NCI-H187 (cell line): ENCODE data around the gene MGA.

Experiments
- DNase-seq, 2 experiments: peaks; one replicate each; lab custom pipeline; 2025; lab: John Stamatoyannopoulos, UW

The MGA gene

GRCh38 chr15:41660235-41661077, at the start of gene MGA:
TSS of gene MGA (plus strand) at chr15:41660405.
- DNase-seq, result peak; percentile 37 to 65

- DNase-seq, result peak in 1 of 2 experiments; percentile 9
Measured at GRCh38 chr15:41620536-41621199, 39.5 kb upstream of the MGA start.

DNA sequence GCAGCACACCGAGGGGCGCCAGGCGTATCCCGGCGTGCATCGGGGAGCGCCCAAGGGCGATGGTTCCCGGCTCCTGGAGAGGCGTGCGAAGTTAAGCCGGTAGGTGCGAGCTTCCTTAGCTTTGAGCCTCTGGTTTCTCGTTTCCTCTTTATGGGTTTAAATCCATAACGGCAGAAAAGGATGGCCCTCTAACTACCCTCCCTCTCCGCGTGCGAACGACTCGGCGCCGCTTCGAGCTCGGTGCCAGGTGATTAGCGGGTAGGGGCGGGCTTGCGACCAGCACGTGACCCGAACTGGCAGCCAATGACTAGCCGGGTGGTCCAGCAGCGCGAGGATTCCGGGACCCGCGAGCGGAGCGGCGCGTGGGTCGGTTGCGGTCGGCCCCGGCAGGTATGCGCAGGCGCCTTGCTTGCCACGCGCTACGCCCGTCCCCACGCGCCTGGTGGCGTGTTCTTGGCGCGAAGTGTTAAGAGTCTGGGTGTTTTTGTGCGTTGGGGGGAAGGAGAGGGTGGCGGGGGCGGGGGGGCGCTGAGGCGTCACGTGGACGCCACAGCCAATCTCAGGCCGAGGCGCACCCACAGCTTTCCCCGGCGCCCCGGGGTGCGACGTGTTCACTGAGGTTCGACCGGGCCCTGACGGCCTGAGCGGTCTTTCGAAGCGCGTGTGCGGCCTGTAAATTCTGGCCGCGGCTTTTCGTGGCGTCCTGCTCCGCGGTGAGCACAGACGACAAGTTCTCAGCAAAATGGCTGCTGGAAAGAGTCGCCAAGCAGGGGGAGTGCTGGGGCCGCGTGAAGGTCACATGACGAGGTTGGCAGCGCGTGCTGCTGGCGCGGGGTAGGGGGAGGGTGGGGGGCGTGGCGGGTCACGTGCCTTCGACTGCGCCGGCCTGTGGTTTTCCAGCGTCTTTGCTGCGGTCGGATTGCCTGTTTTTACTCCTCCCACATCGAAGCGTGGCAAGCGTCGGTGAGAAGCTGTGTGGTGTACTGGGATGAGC, 38.7 kb upstream of the MGA start:
- peak; percentile 72 to 73 for DNase-seq

- no peak for DNase-seq
Measured at GRCh38 chr15:41622901-41623300, 37.3 kb upstream of the MGA start.

DNA sequence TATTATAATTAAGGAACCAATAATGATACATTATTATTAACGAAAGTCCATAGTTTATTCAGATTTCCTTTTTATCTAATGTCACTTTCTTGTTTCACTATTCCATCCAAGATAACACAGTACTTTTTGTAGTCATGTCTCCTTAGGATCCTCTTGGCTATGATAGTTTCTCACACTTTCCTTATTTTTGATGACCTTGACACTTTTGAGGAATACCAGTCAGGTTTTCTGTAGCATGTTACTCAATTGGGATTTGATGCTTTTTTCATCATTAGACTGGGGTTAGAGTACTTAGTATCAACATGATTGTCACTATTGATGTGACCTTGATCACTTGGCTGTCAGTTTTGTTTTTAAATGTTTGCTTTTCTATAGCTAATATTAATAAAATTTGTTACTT, 33.0 kb upstream of the MGA start:
- DNase-seq, result no peak

DNA sequence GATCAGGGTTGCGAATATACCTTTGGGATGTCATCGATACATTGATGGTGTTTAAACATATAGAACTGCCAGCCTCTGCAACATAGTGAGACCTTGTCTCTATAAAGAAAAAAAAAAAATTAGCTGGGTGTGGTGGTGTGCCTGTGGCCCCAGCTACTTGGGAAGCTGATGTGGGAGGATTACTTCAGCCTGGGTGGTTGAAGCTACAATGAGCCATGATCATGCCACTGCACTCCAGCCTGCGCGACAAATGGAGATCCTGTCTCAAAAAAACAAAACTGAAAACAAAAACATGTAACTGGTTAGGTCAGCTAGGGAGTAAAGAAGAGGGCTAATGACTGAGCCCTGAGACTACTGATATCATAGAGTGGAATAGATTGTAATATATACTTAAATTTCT, 30.7 kb upstream of the MGA start:
- no peak for DNase-seq

DNA sequence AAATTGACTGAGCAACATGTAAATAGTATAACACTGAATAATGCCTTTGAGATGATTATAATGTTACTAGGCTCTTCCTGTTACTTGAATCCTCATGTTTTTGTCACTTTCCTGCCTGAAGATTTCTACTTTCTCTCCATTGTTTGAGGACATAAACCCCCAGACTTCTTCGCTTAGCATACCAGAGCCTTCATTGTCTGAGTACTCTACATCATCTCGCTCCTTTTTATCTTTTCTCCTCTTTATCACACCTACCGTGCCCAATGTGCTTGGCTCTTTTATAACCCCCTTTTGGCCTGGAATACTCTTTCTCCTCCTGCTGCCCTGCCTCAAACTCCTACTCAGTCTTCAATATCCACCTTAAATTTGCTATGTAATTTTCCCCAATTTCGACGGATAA, 30.3 kb upstream of the MGA start:
- no peak for DNase-seq

DNA sequence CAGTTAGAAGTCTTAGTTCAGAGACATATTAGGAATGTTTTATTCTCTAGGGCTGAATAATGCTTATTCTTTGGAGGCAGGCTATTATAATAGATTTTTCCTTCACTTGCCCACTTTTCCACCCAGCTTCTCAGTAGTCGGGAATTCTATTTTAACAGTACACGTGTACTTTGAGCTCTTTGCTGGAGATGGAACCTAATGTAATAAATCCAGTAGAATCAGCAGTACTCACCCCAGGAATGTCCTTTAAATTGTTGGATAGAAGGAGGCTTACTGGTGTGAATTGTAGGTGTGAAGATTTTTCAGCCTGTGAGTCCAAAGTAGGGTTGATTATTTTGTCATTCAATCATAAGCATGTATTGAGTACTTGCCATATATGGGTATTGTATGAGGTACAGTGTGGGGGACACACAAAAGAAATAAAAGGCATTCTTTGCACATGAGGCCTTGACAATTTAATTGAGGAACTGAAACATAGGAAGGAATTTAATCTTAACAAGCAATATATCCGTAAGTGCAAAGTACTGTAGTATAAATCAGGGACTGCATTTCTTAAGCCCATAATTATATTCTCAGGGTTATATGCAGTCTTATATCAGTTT, 29.5 kb upstream of the MGA start:
- no peak for DNase-seq

DNA sequence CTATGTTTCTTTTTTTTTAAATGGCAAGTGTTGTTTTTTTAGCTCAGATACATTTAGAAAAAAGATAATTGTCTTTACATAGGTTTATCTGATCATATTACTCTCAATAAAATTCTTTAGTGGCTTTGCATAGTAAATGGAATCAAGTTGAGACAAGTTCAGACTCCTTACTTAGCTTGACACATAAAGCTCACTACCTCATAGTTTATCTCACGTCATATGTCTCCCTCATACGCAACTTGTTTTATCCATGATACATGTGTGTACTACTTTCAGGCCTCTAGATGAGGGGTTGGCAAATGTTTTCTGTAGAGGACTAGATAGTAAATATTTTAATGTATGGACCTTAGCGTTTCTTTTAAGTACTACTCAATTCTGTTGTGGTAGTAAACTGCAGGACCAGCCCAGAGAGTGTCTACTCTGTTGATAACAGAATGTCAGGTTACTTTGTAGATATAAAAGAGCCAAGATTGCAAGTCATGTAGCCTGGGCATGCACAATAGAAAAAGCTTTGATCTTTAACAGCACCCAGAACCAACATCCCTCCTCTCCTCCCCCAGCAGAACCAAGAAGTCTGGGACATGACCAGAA, 28.2 kb upstream of the MGA start:
- no peak for DNase-seq

DNA sequence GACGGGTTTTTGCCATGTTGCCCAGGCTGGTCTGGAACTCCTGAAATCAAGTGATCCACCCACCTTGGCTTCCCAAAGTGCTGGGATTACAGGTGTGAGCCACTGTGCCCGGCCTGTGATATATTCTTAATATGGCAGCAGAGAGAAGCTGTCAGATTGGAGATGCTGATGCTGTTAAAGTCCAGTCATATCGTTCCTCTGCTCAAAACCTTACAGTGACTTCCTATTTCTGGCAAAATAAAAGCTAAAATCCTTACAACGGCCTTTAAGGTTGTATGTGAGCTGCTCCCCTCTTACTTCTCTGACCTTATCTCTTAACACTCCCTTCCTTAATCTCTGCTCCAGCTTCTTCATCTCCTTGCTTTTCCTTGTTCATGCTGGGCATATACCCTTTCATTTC, 26.6 kb upstream of the MGA start:
- no peak for DNase-seq

DNA sequence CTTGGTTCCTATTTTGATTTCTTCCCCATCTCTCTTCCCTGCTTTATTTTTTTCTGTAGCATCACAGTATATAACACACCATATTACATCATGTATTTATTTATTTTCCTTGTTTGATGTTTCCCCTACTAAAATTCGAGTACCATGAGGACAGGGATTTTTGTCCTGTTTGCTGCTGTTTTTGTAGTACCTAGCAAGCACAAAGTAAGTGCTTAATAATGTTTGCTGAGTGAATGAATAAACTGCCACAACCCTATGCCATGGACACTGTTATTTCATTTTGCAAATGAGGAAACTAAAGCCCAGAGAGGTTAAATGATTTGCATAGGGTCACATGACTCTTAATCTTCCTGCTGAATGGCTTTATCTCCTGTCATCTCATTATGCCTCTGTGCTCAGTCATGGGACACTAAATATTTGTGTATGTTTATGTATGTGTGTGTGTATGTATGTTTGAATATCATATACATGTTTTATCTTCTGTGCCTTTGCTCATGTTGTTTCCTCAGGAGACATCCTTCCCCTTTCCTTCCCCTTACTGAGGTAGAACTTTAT, 26.1 kb upstream of the MGA start:
- DNase-seq, result no peak

DNA sequence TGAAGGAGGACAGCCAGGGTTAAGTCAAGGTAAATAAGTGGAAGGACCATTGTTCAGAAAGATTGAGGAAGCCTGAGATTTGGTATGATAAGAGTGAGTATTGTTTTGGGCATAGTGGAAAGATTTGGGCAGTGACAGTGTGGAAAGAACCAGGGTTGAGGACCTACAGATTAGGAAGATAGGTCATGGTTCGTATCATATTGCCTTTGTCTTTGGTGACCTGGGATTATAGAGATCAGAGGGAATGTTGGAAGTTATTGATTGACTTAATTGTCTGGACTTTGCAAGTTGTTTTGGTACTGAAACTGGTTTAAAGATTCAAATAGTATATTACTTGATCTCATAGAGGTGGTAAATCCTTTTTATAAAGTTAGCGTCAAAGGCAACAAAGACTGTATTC, 23.1 kb upstream of the MGA start:
- DNase-seq, result no peak

- DNase-seq, result no peak
Measured at GRCh38 chr15:41640985-41641384, 19.2 kb upstream of the MGA start.

- DNase-seq, result no peak
Measured at GRCh38 chr15:41647262-41647661, 12.9 kb upstream of the MGA start.

GRCh38 chr15:41648097-41648496, 12.1 kb upstream of the MGA start:
- no peak for DNase-seq

GRCh38 chr15:41648770-41649169, 11.4 kb upstream of the MGA start:
- no peak for DNase-seq

DNA sequence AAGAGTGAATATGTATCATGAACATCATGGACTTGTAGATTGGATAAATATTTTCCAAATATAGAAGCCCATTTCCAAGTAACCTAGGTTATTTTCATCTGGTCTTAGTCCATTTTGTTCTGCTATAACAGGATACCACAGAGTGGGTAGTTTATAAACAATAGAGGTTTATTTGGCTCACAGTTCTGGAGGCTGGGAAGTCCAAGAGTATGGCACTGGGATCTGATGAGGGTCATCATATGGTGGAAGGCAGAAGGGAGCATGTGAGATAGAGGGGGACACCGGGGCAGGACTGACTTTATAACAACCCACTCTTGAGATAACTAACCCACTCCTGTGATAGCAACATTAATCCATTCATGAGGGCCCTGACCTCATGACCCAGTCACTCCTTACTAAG, 9.4 kb upstream of the MGA start:
- no peak for DNase-seq

DNA sequence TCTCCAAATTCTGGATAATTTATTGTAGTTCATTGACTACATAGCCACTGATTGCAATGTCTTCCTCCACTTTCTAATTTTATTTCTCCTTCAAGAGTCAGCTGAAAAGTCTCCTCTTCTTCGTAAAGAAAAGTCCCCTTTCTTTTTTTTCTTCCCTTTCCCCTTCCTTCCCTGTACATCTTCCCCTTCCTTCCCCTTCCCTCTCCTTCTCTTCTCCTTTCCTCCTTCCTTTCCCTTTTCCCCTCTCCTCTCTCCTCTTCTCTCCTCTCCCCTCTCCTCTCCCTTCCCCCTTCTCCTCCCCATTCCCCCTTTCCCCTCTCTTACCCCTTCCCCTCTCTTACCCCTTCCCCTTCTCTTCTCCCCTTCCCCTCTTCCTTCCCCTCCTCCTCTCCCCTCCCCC, 8.8 kb upstream of the MGA start:
- DNase-seq, result no peak

DNA sequence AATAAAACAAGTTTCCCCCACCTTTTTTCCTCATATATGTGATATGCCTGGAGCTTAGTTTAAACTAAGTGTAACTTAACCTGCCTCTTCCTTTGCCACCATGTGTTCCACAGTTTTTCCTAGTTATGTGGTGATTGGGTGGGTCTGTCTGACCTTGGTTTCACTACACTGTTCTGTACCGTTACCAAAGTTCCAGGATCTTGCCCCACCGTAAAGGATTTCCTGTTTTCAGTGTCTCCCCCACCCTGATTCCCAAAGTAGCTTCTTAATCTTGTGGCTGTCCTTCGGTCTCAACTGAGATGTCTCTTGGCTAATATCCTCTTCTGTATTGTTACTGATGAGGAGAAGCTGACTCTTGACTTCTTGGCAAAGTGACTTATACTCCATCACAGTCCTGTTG, 6.4 kb upstream of the MGA start:
- no peak for DNase-seq

- DNase-seq, result no peak
Measured at GRCh38 chr15:41655716-41656115, 4.5 kb upstream of the MGA start.

- no peak for DNase-seq
Measured at GRCh38 chr15:41656188-41656587, 4.0 kb upstream of the MGA start.
